HepG2 (cell line): ENCODE data around the gene SLA2. TPM values are rescaled to one million over a fixed set of nuclear protein-coding genes. Genes with fewer than 3 reads are reported as not detected.
A peak's percentile ranks its signal among the peaks of the same experiment; 100 is the strongest.

Source experiments
- BHLHE40 ChIP-seq: IDR thresholded peaks from 2 replicates; pipeline ENCODE4 v1.6.1; 2011; ENCODE audit warnings: low read length, improper control_type of control experiment
- ELF3 ChIP-seq: IDR thresholded peaks from 2 replicates; pipeline ENCODE4 v1.6.1; 2016; ENCODE audit warnings: missing genetic modification reagents, missing compliant biosample characterization
- HNRNPLL ChIP-seq: fragments of 200-400 bp; formaldehyde crosslinking; IDR thresholded peaks from 2 replicates; pipeline ENCODE4 v1.6.1; 2017; ENCODE audit warnings: mild to moderate bottlenecking, low read depth, low read length; ENCODE audit not compliant: poor library complexity, severe bottlenecking
- KLF9 ChIP-seq: IDR thresholded peaks from 2 replicates; pipeline ENCODE4 v1.6.1; 2016; ENCODE audit warnings: low read depth
- SMAD3 ChIP-seq: sonication (generic); formaldehyde crosslinking; IDR thresholded peaks from 2 replicates; pipeline ENCODE4 v1.4.0; 2020; ENCODE audit warnings: missing genetic modification reagents
- SRF ChIP-seq: IDR thresholded peaks from 2 replicates; pipeline ENCODE4 v1.6.1; 2011; ENCODE audit warnings: mild to moderate bottlenecking, low read depth, low read length, moderate library complexity
- ZNF331 ChIP-seq: sonication (generic); formaldehyde crosslinking; IDR thresholded peaks from 2 replicates; pipeline ENCODE4 v1.4.0; 2020; ENCODE audit warnings: missing genetic modification reagents
- ZNF629 ChIP-seq: sonication (generic); formaldehyde crosslinking; conservative IDR thresholded peaks from 2 replicates; pipeline ENCODE4 v1.5.0; 2020; ENCODE audit warnings: missing genetic modification reagents
- ZNF670 ChIP-seq: sonication (generic); formaldehyde crosslinking; IDR thresholded peaks from 2 replicates; pipeline ENCODE4 v1.8.0; 2022; ENCODE audit warnings: mild to moderate bottlenecking, missing genetic modification reagents, borderline replicate concordance
- ZNF674 ChIP-seq: sonication (generic); formaldehyde crosslinking; IDR thresholded peaks from 2 replicates; pipeline ENCODE4 v1.5.0; 2020; ENCODE audit warnings: low read depth, mild to moderate bottlenecking, missing genetic modification reagents
- polyA plus RNA-seq, 8 experiments: library from polyadenylated mRNA; depleted of rRNA in 3 of 8; stranded (reverse) in 7 of 8; unstranded in 1 of 8; fragments of >200 nt; fragmentation: Illumina TruSeq in 4 of 8; extraction: Trizol in 4 of 8; gene quantifications; 2 replicates each; pipeline versions ENCODE4 v1.2.1 to v1.2.3, GENCODE V29; 2011 to 2016; ENCODE audit warnings: low read depth in 4 of 8, missing spikeins in 1 of 8, mixed read lengths in 1 of 8; ENCODE audit not compliant: insufficient read depth in 1 of 8
- total RNA-seq, 5 experiments: library from RNA; depleted of rRNA; stranded (reverse); fragments of >200 nt; fragmentation: Illumina TruSeq; extraction: Trizol; gene quantifications; 2 replicates each; pipeline ENCODE4 v1.2.3, GENCODE V29; 2016; ENCODE audit warnings: low read depth in 1 of 5
- TF ChIP-seq, protein P1 (sequence below): sonication (generic); formaldehyde crosslinking; IDR thresholded peaks from 2 replicates; pipeline ENCODE4 v1.4.0; 2020; ENCODE audit warnings: mild to moderate bottlenecking, missing genetic modification reagents
- TF ChIP-seq, protein P2 (sequence below): sonication (generic); formaldehyde crosslinking; IDR thresholded peaks from 2 replicates; pipeline ENCODE4 v1.4.0; 2020; ENCODE audit warnings: mild to moderate bottlenecking, missing genetic modification reagents
- TF ChIP-seq, protein P3 (sequence below): sonication (generic); formaldehyde crosslinking; IDR thresholded peaks from 2 replicates; pipeline ENCODE4 v1.4.0; 2020; ENCODE audit warnings: missing genetic modification reagents
- TF ChIP-seq, protein P4 (sequence below): sonication (generic); formaldehyde crosslinking; conservative IDR thresholded peaks from 2 replicates; pipeline ENCODE4 v1.8.0; 2022; ENCODE audit warnings: missing genetic modification reagents
- TF ChIP-seq, protein P5 (sequence below): sonication (generic); formaldehyde crosslinking; IDR thresholded peaks from 2 replicates; pipeline ENCODE4 v1.8.0; 2022; ENCODE audit warnings: missing genetic modification reagents, low read depth, mild to moderate bottlenecking, borderline replicate concordance
- TF ChIP-seq, protein P6 (sequence below): sonication (generic); formaldehyde crosslinking; IDR thresholded peaks from 2 replicates; pipeline ENCODE4 v1.4.0; 2020; ENCODE audit warnings: mild to moderate bottlenecking, missing genetic modification reagents

The SLA2 gene
- total and polyA plus RNA-seq, 2 of the 13 experiments (the other 11 are each of a cell fraction or from before 2014, with no cell fraction given) = 1.6 to 3.6 TPM

DNA sequence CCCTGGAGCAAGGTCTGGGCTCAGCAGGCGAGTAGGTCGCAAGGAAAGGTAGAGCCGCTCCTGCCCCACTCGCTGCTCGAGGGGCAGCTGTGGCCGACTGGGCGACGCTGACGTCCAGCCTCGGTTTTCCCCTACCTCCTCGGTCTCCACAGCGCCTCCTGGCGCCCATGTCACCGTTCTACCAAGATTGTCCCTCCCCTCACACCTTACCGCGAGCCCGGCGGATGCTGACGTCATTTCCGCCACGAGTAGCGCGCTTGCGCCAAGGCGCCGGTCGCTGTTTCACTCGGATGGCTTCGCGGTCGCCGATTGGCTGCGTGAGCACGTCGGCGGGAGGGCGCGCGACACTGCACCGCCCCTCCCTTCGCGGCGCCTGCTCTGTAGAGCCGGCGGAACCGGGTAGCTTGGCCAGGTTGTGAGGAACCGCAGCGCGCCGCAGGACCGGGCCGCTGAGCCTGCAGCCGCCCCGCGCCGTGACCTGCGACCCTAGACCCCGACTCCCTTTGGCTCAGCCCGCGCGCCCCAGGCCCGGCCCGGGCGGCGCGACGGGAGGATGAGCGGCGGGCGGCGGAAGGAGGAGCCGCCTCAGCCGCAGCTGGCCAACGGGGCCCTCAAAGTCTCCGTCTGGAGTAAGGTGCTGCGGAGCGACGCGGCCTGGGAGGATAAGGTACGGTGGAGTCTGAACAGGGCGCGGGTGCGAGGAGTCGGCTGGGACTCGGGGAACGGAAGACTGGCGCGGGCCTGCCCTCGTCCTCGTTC is 40.4 kb downstream of the SLA2 start, which contains the start of gene RAB5IF (continued):
- TF ChIP-seq, protein P1, sequence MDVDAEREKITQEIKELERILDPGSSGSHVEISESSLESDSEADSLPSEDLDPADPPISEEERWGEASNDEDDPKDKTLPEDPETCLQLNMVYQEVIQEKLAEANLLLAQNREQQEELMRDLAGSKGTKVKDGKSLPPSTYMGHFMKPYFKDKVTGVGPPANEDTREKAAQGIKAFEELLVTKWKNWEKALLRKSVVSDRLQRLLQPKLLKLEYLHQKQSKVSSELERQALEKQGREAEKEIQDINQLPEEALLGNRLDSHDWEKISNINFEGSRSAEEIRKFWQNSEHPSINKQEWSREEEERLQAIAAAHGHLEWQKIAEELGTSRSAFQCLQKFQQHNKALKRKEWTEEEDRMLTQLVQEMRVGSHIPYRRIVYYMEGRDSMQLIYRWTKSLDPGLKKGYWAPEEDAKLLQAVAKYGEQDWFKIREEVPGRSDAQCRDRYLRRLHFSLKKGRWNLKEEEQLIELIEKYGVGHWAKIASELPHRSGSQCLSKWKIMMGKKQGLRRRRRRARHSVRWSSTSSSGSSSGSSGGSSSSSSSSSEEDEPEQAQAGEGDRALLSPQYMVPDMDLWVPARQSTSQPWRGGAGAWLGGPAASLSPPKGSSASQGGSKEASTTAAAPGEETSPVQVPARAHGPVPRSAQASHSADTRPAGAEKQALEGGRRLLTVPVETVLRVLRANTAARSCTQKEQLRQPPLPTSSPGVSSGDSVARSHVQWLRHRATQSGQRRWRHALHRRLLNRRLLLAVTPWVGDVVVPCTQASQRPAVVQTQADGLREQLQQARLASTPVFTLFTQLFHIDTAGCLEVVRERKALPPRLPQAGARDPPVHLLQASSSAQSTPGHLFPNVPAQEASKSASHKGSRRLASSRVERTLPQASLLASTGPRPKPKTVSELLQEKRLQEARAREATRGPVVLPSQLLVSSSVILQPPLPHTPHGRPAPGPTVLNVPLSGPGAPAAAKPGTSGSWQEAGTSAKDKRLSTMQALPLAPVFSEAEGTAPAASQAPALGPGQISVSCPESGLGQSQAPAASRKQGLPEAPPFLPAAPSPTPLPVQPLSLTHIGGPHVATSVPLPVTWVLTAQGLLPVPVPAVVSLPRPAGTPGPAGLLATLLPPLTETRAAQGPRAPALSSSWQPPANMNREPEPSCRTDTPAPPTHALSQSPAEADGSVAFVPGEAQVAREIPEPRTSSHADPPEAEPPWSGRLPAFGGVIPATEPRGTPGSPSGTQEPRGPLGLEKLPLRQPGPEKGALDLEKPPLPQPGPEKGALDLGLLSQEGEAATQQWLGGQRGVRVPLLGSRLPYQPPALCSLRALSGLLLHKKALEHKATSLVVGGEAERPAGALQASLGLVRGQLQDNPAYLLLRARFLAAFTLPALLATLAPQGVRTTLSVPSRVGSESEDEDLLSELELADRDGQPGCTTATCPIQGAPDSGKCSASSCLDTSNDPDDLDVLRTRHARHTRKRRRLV = peak; percentile 92; the same call in 1 of the 2 replicates
- no peak for TF ChIP-seq ZNF674 (CRISPR knock-in tag)
- TF ChIP-seq, protein P2, sequence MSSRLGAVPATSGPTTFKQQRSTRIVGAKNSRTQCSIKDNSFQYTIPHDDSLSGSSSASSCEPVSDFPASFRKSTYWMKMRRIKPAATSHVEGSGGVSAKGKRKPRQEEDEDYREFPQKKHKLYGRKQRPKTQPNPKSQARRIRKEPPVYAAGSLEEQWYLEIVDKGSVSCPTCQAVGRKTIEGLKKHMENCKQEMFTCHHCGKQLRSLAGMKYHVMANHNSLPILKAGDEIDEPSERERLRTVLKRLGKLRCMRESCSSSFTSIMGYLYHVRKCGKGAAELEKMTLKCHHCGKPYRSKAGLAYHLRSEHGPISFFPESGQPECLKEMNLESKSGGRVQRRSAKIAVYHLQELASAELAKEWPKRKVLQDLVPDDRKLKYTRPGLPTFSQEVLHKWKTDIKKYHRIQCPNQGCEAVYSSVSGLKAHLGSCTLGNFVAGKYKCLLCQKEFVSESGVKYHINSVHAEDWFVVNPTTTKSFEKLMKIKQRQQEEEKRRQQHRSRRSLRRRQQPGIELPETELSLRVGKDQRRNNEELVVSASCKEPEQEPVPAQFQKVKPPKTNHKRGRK (CRISPR knock-in tag) = peak; percentile 68; the same call in 1 of the 2 replicates
- TF ChIP-seq KLF9 (CRISPR knock-in tag) = 0 out of 2 replicates have a peak, but pooled peaks have one; percentile 70
- TF ChIP-seq, protein P3, sequence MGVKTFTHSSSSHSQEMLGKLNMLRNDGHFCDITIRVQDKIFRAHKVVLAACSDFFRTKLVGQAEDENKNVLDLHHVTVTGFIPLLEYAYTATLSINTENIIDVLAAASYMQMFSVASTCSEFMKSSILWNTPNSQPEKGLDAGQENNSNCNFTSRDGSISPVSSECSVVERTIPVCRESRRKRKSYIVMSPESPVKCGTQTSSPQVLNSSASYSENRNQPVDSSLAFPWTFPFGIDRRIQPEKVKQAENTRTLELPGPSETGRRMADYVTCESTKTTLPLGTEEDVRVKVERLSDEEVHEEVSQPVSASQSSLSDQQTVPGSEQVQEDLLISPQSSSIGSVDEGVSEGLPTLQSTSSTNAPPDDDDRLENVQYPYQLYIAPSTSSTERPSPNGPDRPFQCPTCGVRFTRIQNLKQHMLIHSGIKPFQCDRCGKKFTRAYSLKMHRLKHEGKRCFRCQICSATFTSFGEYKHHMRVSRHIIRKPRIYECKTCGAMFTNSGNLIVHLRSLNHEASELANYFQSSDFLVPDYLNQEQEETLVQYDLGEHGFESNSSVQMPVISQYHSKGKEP = peak; percentile 81; the same call in 1 of the 2 replicates
- peak; percentile 60; the same call in 1 of the 2 replicates for TF ChIP-seq SRF
- peak; percentile 94 for TF ChIP-seq ELF3 (CRISPR knock-in tag)
- peak; percentile 83 for TF ChIP-seq HNRNPLL
- TF ChIP-seq ZNF629 (CRISPR knock-in tag) = peak; percentile 82
- TF ChIP-seq, protein P4, sequence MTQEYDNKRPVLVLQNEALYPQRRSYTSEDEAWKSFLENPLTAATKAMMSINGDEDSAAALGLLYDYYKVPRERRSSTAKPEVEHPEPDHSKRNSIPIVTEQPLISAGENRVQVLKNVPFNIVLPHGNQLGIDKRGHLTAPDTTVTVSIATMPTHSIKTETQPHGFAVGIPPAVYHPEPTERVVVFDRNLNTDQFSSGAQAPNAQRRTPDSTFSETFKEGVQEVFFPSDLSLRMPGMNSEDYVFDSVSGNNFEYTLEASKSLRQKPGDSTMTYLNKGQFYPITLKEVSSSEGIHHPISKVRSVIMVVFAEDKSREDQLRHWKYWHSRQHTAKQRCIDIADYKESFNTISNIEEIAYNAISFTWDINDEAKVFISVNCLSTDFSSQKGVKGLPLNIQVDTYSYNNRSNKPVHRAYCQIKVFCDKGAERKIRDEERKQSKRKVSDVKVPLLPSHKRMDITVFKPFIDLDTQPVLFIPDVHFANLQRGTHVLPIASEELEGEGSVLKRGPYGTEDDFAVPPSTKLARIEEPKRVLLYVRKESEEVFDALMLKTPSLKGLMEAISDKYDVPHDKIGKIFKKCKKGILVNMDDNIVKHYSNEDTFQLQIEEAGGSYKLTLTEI (CRISPR knock-in tag) = no peak
- TF ChIP-seq, protein P5, sequence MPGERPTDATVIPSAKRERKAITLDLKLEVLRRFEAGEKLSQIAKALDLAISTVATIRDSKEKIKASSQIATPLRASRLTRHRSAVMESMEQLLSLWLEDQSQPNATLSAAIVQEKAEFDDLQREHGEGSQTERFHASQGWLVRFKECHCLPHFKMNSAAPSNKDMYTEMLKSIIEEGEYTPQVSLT = peak; percentile 50; the same call in 1 of the 2 replicates
- TF ChIP-seq, protein P6, sequence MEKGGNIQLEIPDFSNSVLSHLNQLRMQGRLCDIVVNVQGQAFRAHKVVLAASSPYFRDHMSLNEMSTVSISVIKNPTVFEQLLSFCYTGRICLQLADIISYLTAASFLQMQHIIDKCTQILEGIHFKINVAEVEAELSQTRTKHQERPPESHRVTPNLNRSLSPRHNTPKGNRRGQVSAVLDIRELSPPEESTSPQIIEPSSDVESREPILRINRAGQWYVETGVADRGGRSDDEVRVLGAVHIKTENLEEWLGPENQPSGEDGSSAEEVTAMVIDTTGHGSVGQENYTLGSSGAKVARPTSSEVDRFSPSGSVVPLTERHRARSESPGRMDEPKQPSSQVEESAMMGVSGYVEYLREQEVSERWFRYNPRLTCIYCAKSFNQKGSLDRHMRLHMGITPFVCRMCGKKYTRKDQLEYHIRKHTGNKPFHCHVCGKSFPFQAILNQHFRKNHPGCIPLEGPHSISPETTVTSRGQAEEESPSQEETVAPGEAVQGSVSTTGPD (CRISPR knock-in tag) = no peak
- TF ChIP-seq SMAD3 (CRISPR knock-in tag) = peak; percentile 96
- peak; percentile 59 for TF ChIP-seq BHLHE40
- TF ChIP-seq ZNF670 (CRISPR knock-in tag) = peak; percentile 99
- TF ChIP-seq ZNF331 = peak; percentile 99
